HepG2 (cell line): ENCODE measurements around the gene DIS3L2. TPM values are rescaled to one million over a fixed set of nuclear protein-coding genes. Genes with fewer than 3 reads are reported as not detected.

Source experiments
- ARID3A ChIP-seq: IDR thresholded peaks from 2 replicates; pipeline ENCODE4 v1.6.1; 2012; ENCODE audit warnings: low read depth, low read length, improper control_type of control experiment
- ARNTL ChIP-seq: sonication (generic); formaldehyde crosslinking; IDR thresholded peaks from 2 replicates; pipeline ENCODE4 v1.4.0; 2020; ENCODE audit warnings: mild to moderate bottlenecking, missing genetic modification reagents
- ATF7-NPFF ChIP-seq: sonication (generic); formaldehyde crosslinking; IDR thresholded peaks from 2 replicates; pipeline ENCODE4 v1.8.1; 2023; ENCODE audit warnings: mild to moderate bottlenecking, low read depth, missing genetic modification reagents, moderate library complexity
- ATM ChIP-seq: fragments of 450-650 bp; IDR thresholded peaks from 2 replicates; pipeline ENCODE4 v1.7.1; 2017; ENCODE audit warnings: mild to moderate bottlenecking, borderline replicate concordance
- ATRX ChIP-seq: sonication (generic); formaldehyde crosslinking; IDR thresholded peaks from 2 replicates; pipeline ENCODE4 v1.4.0; 2020; ENCODE audit warnings: missing genetic modification reagents, borderline replicate concordance
- CBX1 ChIP-seq: IDR thresholded peaks from one replicate; pipeline ENCODE4 v1.6.1; 2016; ENCODE audit warnings: antibody characterized with exemption, low read depth
- FOXA1 ChIP-seq, 2 experiments: fragments of 450-650 bp in 1 of 2; sonication (generic) in 1 of 2; formaldehyde crosslinking in 1 of 2; IDR thresholded peaks; 2 replicates each; pipeline versions ENCODE4 v1.4.0 to v1.6.1; 2016 to 2020; ENCODE audit warnings: missing genetic modification reagents in 1 of 2
- GABPA ChIP-seq, 2 experiments: IDR thresholded peaks; 2 replicates each; pipeline ENCODE4 v1.6.1; 2011 to 2016; ENCODE audit warnings: low read depth in 2 of 2, low read length in 1 of 2, missing biosample characterization in 1 of 2, missing genetic modification characterization in 1 of 2
- MBNL3 ChIP-seq: fragments of 250-450 bp; sonication (Bioruptor Pico); conservative IDR thresholded peaks from 2 replicates; pipeline ENCODE4 v1.8.0; 2022; ENCODE audit warnings: mild to moderate bottlenecking, inconsistent platforms
- MLXIP ChIP-seq: sonication (generic); formaldehyde crosslinking; IDR thresholded peaks from 2 replicates; pipeline ENCODE4 v1.9.0; 2021; ENCODE audit warnings: missing genetic modification reagents, borderline replicate concordance
- RBAK ChIP-seq: sonication (generic); formaldehyde crosslinking; IDR thresholded peaks from 2 replicates; pipeline ENCODE4 v1.5.1; 2020; ENCODE audit warnings: mild to moderate bottlenecking, missing genetic modification reagents
- RELA ChIP-seq: sonication (generic); formaldehyde crosslinking; IDR thresholded peaks from 2 replicates; pipeline ENCODE4 v1.4.0; 2020; ENCODE audit warnings: missing genetic modification reagents
- RXRA ChIP-seq: sonication (generic); formaldehyde crosslinking; IDR thresholded peaks from 2 replicates; pipeline ENCODE4 v1.5.1; 2020; ENCODE audit warnings: missing genetic modification reagents
- SAFB2 ChIP-seq: sonication (generic); formaldehyde crosslinking; IDR thresholded peaks from 2 replicates; pipeline ENCODE4 v1.5.1; 2020; ENCODE audit warnings: missing genetic modification reagents, low read depth, mild to moderate bottlenecking, borderline replicate concordance
- STAT6 ChIP-seq: sonication (generic); formaldehyde crosslinking; IDR thresholded peaks from 2 replicates; pipeline ENCODE4 v1.4.0; 2020; ENCODE audit warnings: missing genetic modification reagents, mild to moderate bottlenecking, borderline replicate concordance
- THAP11 ChIP-seq: IDR thresholded peaks from 2 replicates; pipeline ENCODE4 v1.6.1; 2016; ENCODE audit warnings: missing biosample characterization, missing genetic modification reagents
- ZGPAT ChIP-seq: IDR thresholded peaks from 2 replicates; pipeline ENCODE4 v1.6.1; 2016; ENCODE audit warnings: mild to moderate bottlenecking
- ZKSCAN5 ChIP-seq: sonication (generic); formaldehyde crosslinking; IDR thresholded peaks from 2 replicates; pipeline ENCODE4 v1.5.1; 2020; ENCODE audit warnings: mild to moderate bottlenecking, missing genetic modification reagents
- ZNF331 ChIP-seq: sonication (generic); formaldehyde crosslinking; IDR thresholded peaks from 2 replicates; pipeline ENCODE4 v1.4.0; 2020; ENCODE audit warnings: missing genetic modification reagents
- ZNF800 ChIP-seq: sonication (generic); formaldehyde crosslinking; IDR thresholded peaks from 2 replicates; pipeline ENCODE4 v1.4.0; 2020; ENCODE audit warnings: missing genetic modification reagents
- polyA plus RNA-seq, 8 experiments: library from polyadenylated mRNA; depleted of rRNA in 3 of 8; stranded (reverse) in 7 of 8; unstranded in 1 of 8; fragments of >200 nt; fragmentation: Illumina TruSeq in 4 of 8; extraction: Trizol in 4 of 8; gene quantifications; 2 replicates each; pipeline versions ENCODE4 v1.2.1 to v1.2.3, GENCODE V29; 2011 to 2016; ENCODE audit warnings: low read depth in 4 of 8, missing spikeins in 1 of 8, mixed read lengths in 1 of 8; ENCODE audit not compliant: insufficient read depth in 1 of 8
- total RNA-seq, 5 experiments: library from RNA; depleted of rRNA; stranded (reverse); fragments of >200 nt; fragmentation: Illumina TruSeq; extraction: Trizol; gene quantifications; 2 replicates each; pipeline ENCODE4 v1.2.3, GENCODE V29; 2016; ENCODE audit warnings: low read depth in 1 of 5

DIS3L2 gene
- total and polyA plus RNA-seq, 2 of the 13 experiments (the other 11 are each of a cell fraction or from before 2014, with no cell fraction given) = 7.0 to 23.9 TPM

GRCh38 chr2:232204457-232204931 is 243.0 kb downstream of the DIS3L2 start (continued):
- no peak for TF ChIP-seq MLXIP
- TF ChIP-seq FOXA1 (IDR thresholded peaks at IDR 0.05) = no peak
- no peak; the same call in 1 of the 2 replicates for TF ChIP-seq FOXA1 (CRISPR knock-in tag; IDR thresholded peaks at IDR 0.05)
- TF ChIP-seq MBNL3 (CRISPR knock-in tag) = no peak
- no peak for TF ChIP-seq ZGPAT
- no peak for TF ChIP-seq ATM
- TF ChIP-seq SAFB2 = no peak
- TF ChIP-seq RXRA (CRISPR knock-in tag) = no peak
- TF ChIP-seq ATF7-NPFF = no peak
- no peak for TF ChIP-seq RELA (CRISPR knock-in tag)
- TF ChIP-seq ZKSCAN5 = no peak
- TF ChIP-seq ARNTL = 0 out of 2 replicates have a peak, but pooled peaks have one; percentile 40
- no peak for TF ChIP-seq THAP11 (CRISPR knock-in tag)
- TF ChIP-seq ZNF331 (CRISPR knock-in tag) = peak; percentile 58; the same call in 1 of the 2 replicates
- no peak for TF ChIP-seq ZNF800 (CRISPR knock-in tag)
- no peak for TF ChIP-seq CBX1
- TF ChIP-seq RBAK (CRISPR knock-in tag) = no peak; the same call in 1 of the 2 replicates
- TF ChIP-seq ARID3A = no peak
- no peak for TF ChIP-seq ATRX (CRISPR knock-in tag)
- no peak for TF ChIP-seq GABPA (IDR thresholded peaks at IDR 0.05; ENCODE audit: low read depth, low read length)
- TF ChIP-seq GABPA (CRISPR knock-in tag; IDR thresholded peaks at IDR 0.05; ENCODE audit: low read depth) = no peak
- no peak for TF ChIP-seq STAT6 (CRISPR knock-in tag)
